NCI-H1092 treated with DMSO at 0.1 percent for 48 hours (cell line): ENCODE results near the gene LTBP1.
A peak's percentile ranks its signal among the peaks of the same experiment; 100 is the strongest.
"Not testable (repeated sequence)": the region's sequence is repeated elsewhere in the genome, so short reads cannot be mapped to it uniquely, and the experiment has no call there.

Experiments
- DNase-seq: peaks from one replicate; lab custom pipeline; 2025; lab: John Stamatoyannopoulos, UW

LTBP1 gene

GRCh38 chr2:33038799-33039198, 92.0 kb downstream of the LTBP1 start:
- no peak for DNase-seq

GRCh38 chr2:33040541-33040940, 93.8 kb downstream of the LTBP1 start:
- DNase-seq = no peak

- no peak for DNase-seq
Measured at GRCh38 chr2:33042265-33042664, 95.5 kb downstream of the LTBP1 start.

GRCh38 chr2:33042819-33043218, 96.1 kb downstream of the LTBP1 start:
- DNase-seq = no peak

GRCh38 chr2:33047939-33048338, 101.2 kb downstream of the LTBP1 start:
- no peak for DNase-seq

- DNase-seq = no peak
Measured at GRCh38 chr2:33051586-33052360, 105.0 kb downstream of the LTBP1 start.

- no peak for DNase-seq
Measured at GRCh38 chr2:33052361-33052735, 105.6 kb downstream of the LTBP1 start.

- not testable (repeated sequence) for DNase-seq
Measured at GRCh38 chr2:33052795-33053194, 106.0 kb downstream of the LTBP1 start.

- DNase-seq = no peak
Measured at GRCh38 chr2:33056170-33056569, 109.4 kb downstream of the LTBP1 start.

GRCh38 chr2:33057307-33058028, 110.7 kb downstream of the LTBP1 start:
- not testable (repeated sequence) for DNase-seq

- peak; percentile 16 for DNase-seq
Measured at GRCh38 chr2:33058716-33059470, 112.1 kb downstream of the LTBP1 start.

GRCh38 chr2:33059471-33060156, 112.9 kb downstream of the LTBP1 start:
- DNase-seq = no peak

GRCh38 chr2:33060405-33060804, 113.7 kb downstream of the LTBP1 start:
- DNase-seq = no peak

- DNase-seq = no peak
Measured at GRCh38 chr2:33062665-33063250, 116.0 kb downstream of the LTBP1 start.

GRCh38 chr2:33064349-33064801, 117.6 kb downstream of the LTBP1 start:
- no peak for DNase-seq

- no peak for DNase-seq
Measured at GRCh38 chr2:33067598-33067997, 120.8 kb downstream of the LTBP1 start.

GRCh38 chr2:33068261-33068660, 121.5 kb downstream of the LTBP1 start:
- DNase-seq = no peak

- no peak for DNase-seq
Measured at GRCh38 chr2:33069894-33070651, 123.3 kb downstream of the LTBP1 start.

- DNase-seq = no peak
Measured at GRCh38 chr2:33071591-33071990, 124.8 kb downstream of the LTBP1 start.

GRCh38 chr2:33072614-33073013, 125.9 kb downstream of the LTBP1 start:
- DNase-seq = no peak

GRCh38 chr2:33073018-33073417, 126.3 kb downstream of the LTBP1 start:
- no peak for DNase-seq
